GM18502 (cell line): ENCODE data around the gene SRRD.

Experiments used
- ATAC-seq: cut with Tn5 transposase; IDR thresholded peaks from one replicate; pipeline ENCODE4 v1.9.1; 2021; ENCODE audit warnings: mild to moderate bottlenecking; ENCODE audit not compliant: unreplicated experiment, poor library complexity

Gene SRRD

DNA sequence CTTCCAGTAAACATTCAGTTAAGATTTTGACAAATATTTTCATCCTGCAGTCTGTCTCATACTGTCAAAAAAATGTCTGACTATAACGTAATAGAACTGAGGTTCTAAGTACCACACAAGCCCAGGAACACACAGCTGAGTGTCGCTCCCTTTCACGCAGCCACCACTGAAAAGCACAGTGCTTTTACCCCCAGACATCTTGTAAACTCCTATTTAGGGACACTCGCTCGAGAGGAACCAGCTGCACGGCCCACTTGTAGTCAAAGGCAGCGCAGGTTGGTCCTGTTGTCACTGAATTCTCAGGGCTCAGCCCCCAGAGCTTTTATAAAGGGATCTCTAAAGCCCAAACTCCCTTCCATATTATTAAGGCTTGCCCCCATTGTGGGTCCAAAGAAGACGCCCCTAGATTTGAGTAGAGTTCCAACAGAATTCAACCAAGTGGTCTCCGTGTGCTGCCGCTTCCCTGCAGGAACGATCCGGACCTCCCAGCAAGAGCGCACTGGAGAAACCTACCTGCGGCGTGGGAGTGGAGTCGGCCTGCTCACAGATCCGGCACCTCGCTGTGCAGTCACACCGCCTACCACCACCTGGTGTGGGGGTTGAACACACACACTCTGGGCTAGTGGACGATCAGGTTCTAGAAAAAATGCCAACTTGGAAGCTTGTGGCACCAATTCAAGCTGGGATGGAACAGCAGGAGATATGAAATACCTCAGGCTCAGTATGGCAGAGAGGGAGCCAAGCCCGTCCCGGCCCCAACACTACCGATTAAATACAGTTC is 31.3 kb upstream of the SRRD start:
- ATAC-seq = no peak

DNA sequence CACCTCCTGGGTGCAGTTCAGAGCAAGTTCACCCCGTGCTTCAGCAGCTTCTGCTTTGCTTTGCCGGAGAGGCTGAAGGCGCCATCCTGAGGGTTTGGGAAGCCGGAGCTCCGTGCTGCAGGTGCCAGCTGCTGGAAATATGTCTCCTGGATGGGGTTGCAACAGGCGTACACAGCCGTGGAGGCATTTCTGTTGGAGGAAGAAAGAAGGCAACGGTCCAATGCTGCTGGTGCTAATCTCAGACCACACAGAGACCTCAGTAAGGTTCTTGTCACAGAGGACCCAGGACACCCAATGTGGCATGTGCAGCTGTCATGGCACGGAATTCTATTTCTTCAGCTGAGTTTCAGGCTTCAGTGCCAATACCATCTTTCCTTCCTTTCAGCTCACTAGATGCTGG is 30.5 kb upstream of the SRRD start:
- ATAC-seq = no peak

DNA sequence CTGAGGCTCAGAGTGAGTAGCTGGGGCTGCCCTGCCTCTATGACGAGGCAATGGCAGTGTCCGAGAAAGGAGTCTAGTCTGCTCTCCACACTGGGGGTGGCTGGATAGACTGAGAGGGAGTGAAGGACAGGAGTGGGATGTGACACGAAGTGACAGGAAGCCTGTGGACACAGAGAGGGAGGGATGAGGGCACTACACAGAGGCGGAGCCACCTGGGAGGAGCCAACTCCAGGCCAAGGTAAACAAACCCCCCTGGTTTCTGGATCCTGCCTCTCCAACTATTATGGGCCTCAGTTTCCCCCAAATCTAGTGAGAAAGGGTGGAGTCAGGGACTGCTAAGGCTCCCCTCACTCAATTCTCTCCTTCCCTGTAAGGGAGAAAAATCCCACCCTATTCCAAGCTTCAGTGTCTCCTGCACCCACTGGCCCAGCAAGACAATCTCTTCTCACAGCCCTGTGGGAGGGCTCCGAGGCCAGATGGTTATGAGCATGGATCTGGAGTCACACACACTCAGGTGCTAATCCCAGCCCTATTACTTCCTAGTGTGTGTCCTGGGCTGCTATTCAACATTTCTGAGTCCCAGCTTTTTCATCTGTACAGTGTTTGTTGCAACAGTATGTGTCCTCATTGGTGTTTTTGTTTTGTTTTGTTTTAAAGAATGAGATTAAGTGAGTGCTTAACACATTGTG is 29.7 kb upstream of the SRRD start:
- ATAC-seq = no peak

DNA sequence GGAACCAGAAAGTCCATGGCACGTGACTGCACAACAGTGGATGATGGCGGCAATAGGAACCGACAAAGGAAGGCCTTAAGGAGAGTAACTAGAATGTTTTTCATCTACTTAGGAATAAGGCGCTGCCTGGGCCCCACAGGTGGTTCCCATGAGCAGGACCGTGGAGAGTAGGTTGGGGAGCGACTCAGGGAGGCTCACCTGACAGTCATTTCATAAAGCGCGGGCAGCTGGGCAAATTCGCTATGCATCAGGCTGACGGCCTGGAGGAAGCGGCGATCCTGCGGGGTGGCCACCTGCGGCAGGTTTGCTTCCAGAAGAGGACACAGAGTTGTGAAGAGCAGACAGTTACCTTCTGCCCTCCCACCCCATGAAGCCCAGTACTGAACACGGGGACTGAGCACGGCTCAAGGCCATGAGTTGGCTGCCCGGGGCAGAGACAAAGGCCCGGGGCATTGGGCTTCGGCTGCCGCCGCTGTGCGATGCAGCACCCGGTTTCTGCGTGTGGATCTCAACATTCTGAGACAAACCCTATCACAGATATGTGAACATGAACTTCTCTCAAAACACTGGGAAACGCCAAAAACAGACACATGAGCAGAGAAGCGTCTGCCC is 25.9 kb upstream of the SRRD start:
- ATAC-seq = no peak

DNA sequence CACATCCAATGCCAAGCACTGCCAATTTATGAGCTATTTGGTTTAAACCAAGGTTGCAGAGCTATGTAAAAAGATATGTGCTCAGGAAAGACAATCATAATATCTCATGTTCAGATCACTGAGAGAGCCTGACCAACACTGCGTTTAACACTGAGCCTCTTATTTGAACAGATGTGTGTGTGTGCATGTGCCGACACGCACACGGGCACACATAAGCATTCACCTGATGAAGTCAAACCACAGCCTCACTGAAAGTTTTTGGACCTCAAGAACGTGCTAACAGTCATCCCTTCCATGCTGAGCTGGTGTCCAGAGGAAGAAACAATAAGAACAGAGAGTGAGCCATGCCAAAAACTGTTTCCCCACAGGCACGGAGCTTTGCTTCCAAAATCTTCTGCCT is 23.5 kb upstream of the SRRD start:
- no peak for ATAC-seq

DNA sequence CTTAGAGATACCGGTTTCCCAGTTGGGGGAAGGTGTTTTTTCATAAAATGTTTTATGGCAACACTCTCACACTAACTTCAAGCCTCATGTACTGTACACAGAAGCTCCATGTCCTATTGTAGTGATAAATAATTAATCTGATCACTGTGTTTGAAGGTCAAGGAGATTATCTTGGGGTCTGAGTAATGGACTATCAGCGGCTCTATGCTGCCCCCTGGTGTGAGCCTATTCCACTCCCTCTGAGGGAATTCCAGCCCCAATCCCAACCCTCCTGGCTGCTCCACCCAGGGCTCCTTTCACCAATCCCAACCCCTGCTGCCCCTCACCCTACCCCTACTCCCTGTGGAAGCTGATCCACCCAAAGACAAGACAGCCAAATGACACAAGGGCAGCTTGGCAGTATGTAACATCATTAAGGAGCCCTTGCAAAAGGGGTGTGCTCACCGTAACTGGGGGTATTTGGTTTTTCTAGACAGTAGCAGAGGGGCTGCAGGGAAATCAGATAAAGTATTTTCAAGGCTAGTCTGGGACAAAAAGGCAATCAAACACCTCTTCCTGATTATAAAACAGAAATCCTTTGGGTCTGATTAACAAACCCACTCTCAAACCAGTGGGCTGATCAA is 22.4 kb upstream of the SRRD start:
- ATAC-seq = no peak

DNA sequence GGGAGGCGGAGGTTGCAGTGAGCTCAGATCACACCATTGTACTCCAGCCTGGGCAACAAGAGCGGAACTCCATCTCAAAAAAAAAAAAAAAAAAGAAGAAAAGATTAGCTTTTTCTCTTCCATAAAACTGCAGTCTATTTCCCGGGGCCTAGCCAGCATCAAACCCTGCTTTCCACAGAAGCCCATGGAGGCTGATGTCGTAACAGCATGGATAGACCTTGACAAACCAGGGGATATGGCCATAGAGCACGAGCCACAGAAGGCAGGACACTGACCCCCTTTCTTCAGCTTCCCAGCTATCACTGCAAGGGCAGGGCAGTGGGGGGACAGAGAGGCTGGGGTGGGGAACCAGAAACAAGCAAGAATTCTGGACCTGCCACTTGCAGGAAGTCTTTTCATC is 21.6 kb upstream of the SRRD start:
- no peak for ATAC-seq

DNA sequence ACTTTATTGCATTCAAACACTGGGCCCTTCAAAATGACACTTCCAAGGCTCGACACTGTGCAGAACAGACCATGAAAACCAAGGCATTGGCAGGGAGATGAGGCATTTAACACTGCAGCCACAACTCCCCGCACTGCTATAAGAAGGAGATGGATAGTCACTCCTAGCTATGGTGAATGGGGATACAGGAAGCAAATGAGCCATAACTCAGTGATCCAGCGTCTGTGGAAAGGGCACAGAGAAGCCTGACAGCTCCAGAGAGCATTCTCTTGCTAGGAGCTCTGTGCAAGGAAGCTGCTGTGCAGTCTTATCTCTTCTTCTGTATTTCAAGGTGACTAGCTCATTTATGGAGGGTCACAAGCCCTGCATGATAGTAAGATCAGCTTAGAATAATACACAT is 21.0 kb upstream of the SRRD start:
- no peak for ATAC-seq

GRCh38 chr22:26463101-26463661 is 20.5 kb upstream of the SRRD start:
- ATAC-seq = no peak

DNA sequence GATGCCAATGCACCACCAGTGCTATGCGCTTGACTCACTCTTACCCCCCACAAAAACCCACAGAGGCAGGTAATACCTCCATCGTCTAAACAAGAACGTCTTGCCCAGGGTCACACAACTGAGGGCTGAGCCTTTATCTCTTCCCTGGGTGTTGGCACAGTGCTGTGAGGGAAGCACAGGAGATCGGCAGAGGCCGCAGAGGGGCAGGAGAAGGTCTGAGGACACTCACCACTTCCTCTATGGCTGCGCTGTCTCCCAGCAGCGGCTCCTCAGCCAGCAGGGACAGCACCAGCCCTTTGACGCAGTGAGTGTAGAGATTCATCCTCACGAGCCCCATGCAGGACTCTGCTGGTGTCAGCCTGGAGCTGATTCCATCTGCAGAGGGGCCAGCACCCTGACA is 20.0 kb upstream of the SRRD start:
- no peak for ATAC-seq

GRCh38 chr22:26464312-26464711 is 19.4 kb upstream of the SRRD start:
- no peak for ATAC-seq

- no peak for ATAC-seq
These were observed 17.5 kb upstream of the SRRD start for GRCh38 chr22:26466196-26466595.

DNA sequence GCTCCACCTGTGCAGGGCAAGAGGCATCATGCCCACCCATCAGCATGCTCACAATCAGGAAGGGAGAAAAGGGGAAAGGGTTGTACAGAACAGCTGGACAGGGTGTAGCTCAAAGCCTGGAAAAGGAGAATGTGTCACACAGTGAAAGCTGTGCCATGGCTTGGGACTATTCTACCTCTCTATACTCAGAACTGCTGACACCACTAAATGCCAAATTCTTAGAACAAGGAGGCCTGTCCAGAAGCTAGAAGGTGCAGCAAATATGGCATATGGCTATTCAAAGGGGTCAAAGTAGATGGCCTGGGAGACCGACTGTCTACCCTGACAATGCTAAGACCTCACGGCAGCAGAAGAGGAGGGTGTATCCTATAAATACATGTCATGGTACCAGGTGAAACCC is 12.9 kb upstream of the SRRD start:
- no peak for ATAC-seq

DNA sequence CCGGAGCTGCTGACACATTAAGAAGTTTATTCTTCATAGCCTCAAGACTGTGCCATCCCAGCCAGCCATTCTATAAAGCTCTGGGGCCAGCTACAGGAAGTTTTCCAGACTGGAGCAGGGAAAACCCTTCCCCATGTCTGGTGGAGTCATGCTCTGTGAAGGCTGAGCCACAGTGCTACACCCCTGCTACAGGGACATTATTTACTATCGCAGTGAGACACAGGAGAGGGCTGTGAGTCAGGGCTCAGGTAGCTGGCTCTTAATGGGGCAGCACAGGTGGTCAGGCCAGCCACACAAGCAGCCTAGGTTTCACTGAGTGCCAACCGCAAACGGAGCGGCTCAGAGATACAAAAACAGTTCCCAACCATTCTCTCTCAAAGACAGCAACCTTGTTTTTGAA is 12.2 kb upstream of the SRRD start:
- no peak for ATAC-seq

GRCh38 chr22:26474682-26475081 is 9.0 kb upstream of the SRRD start:
- ATAC-seq = no peak

GRCh38 chr22:26476705-26477340 is 6.9 kb upstream of the SRRD start:
- no peak for ATAC-seq

DNA sequence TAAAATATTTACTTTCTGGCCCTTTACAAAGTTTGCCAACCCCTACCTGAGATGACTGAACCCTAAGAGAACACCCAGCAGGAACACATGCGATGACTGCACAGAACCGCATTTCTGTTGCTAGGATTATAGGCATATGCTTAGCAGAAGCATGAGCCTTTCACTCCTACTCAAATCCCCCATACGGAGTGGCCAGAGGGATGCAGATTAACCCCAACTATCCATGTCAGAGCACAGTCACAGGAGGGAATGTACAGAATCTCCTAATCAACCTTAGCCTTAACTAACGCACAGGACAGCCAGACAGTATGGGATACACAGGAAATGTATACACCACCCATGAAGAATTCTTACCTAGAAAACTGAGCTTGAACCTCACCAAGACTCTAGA is 6.3 kb upstream of the SRRD start:
- no peak for ATAC-seq

DNA sequence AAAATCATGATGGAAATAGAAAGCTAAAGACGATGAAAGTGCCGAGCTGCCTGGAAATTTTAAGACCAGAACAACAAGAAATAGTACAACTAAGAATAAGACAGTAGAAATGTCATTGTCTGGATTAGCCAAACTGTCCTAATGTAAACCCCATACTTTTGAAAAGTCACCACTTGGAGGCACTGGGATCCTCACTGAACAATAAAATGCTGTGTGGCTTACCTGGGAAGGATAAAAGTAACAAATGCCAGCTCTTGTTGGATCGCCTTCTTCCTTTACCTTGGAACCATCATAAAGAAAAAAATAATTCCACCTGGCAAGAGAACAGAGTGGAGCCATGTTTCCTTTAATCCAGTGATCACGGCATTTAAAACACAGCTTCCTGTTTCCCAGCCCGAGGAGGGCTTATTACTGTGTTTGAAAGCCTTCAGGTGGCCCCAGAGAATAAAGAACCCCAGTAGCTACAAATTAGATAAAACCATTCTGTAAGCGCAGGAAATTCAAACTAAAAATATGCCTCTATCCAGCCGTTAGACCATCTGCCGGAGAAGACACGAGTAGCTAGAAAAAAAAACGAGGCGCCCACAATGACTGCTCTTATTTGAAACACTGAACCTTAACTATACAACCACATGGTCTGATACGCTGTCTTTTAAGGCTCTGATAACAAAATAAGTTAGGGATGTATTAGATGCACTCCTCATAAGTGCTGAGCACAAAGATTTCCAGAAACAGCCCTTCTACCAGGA is 4.5 kb upstream of the SRRD start:
- ATAC-seq = no peak

GRCh38 chr22:26479792-26480610 is 3.7 kb upstream of the SRRD start:
- no peak for ATAC-seq
